GM10847 (cell line): ENCODE data around the gene MICAL3.

ENCODE experiments used
- POLR2A ChIP-seq: IDR thresholded peaks from 2 replicates; pipeline ENCODE4 v1.6.1; 2011; ENCODE audit not compliant: insufficient read length; ENCODE audit errors: extremely low read depth

Gene MICAL3

DNA sequence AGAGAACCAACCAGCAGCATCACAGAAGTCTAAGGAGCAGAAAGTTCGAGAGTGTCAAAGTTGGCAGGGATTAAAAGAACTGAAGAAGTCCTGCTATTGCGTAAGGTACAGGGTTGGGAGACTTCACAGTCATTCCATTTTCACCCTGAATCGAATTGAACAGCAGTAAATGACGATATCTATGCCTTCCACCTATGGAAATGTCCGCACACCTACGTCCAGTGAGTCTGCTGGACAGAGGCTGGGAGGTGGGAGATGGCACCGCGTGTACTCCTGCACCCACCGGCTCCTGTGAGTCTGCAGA, 116.7 kb downstream of the MICAL3 start:
- no peak for TF ChIP-seq POLR2A

DNA sequence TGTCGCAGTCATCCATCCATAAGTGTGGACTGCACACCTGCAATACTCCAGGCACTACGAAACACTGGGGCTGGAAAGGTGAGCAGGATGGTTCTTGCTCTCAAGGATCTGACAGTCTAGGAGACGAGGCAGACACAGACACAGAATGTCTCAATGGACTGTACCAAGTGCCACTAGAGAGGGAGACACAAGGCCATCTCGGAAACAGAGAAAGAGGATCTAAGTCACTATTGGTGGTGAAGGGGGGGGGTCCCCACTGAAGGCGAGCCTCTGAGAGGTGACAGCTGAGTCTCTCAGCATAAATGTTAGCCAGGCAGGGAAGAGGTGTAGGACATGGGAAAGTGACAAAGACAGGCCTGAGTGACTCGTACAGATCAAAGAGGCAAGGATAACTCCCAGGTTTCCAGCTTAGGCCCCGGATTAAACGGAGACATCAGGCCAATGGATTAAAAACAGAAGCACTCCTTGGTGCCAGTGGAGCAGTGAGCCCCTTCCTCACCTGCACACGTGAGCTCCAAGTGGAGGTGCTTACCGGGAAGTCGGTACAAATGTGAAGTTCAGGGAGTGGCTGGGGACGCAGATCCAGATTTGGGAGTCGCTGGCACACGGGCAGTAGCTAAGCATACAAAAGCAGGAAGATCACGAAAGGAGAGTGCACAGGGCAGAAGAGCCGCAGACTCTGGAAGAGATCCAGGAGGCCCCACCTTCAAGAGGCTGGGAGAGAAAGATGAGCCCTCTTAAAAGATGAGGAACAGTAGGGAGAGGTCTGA, 117.2 kb downstream of the MICAL3 start:
- no peak for TF ChIP-seq POLR2A

DNA sequence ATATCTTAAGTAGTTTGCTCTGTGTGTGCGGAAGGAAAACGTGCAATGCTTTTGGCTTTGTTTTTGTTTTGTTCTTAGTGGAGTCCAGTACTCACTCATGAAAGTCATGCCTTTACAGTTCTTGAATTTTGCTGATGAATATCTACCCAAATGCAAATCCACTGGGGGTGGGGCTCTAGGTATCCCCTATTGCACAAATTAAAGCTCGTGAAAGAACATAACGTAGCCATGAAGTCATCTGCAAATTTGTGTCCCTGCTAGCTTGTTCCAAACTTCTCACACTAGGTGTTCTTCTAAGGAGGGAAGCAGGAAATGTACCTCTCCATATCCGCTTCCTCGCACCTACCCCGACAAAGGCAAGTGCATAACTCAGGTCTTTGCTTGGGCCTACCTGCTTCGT, 118.9 kb downstream of the MICAL3 start:
- no peak for TF ChIP-seq POLR2A

DNA sequence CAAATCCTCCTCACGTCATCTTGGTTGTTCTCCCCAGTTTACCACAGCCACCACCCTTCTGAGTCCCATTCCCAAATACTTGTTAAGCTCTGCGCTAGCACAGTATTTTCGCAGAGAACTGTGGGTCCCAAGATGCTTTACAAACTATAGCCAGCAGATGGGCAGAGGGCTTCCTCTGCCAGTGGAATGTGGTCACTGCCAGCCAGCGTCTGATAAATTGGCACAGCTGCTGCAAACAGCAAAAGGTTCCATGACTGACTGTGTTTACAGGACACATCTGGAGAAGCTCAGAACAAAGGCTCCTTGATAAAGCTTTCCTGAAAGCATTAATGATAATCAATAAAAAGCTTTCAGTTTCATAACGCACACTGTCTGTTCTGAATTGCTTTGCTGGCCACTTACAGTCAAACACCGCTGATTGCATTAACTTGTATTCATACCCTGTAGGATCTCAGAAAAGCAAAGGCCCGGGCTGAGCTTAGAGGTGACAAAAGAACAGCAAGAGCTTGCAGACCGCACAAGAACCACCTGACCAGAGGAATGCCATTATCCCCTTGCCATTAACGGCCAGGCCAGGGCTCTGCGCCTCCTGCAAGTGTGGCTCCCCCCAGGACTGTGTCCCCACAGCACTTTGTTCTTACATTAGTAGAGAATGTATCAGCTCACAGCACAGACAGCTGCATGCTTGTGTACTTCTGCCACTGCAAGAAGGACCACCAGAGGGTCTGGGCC, 120.6 kb downstream of the MICAL3 start:
- no peak for TF ChIP-seq POLR2A

DNA sequence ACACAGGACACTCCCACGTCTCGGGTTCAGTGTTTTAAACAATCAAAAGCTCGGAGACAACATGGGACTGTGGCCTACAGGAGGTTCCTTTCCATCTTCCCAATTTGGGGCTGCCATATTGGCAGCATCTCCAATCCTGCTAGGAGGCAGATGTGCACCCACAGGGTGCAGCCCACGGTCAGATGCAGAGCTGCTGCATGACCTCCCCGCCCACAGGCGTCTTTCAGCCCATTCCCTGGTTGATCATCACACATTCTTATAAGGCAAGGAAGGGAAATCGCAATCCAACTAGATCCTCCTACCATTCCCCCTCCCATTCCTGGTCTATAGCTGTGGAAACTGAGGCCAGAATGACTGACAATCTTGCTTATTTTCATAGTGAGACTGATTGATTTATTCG, 121.4 kb downstream of the MICAL3 start:
- no peak for TF ChIP-seq POLR2A

DNA sequence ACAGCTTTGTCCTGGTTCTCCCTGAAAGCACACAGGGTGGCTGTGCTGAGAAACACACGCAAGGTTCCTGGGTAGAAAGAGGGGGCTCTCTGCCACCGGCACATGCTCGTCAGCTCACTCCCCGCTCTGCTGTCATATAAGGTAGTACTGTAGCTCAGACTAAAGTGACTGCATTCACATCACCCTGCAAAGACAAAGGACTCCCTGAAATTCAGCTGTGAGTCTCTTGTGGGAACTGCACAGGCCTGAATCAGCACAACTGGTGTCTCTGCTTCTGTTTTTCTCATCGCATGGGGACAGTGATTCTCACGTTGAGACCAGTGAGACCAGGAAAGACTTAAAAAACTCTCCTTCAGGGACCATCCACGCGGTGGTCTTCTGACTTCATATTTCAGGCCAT, 126.0 kb downstream of the MICAL3 start:
- no peak for TF ChIP-seq POLR2A

DNA sequence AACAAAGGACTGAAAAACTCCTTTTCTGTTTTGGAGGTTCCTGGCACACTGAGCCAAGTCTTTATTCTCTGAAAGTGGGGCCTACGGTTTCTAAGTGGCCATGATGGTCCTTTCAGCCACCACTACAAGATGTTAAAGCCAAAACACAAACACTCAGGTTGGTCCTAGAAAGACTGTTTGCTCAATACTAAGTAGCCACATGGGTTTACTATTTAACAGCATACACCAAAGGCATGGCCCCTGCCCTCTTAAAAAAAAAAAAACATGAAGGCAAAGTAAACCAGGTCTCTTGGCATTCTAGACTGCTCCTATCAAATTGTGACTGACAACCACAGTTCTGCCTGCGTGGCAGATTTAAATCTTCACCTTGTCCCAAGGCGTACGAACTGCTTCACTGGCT, 126.5 kb downstream of the MICAL3 start:
- TF ChIP-seq POLR2A: no peak

DNA sequence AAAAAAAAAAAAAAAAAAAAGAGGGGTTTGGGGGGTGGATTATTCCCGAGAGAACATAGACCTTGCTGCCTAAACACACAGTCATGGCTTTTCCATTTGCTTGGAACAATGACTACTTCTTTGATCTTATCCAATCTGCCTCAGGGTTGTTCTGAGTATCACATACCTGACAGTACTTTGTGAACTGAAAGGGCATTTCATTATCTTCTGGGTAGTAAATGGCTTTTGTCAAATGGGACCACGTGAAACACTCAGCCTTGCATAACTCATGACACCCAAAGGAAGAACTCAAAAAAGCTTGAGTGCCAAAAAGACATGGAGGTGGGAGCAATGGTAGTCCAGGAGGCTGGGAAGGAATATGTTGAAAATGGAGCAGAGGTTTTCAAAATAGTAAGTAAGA, 126.9 kb downstream of the MICAL3 start:
- no peak for TF ChIP-seq POLR2A

DNA sequence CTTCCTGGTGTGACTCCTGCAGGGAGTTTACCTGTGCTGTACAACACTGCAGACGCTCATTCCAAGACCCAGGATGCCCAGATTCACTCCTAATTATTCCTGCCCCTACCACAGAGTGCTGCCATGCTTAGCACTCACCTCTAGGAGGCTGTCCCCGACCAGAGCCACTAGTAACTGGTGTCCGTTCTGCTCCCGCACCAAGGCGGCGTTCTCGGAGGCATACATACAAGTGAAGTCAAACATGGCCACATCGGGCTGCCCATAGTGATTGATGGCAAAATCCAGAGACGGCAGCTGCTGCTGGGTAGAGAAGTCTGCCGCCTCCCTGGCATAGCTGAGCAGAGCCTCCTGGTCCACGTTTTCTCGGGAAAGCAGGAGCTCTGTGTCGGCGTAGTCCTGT, 127.8 kb downstream of the MICAL3 start:
- no peak for TF ChIP-seq POLR2A

DNA sequence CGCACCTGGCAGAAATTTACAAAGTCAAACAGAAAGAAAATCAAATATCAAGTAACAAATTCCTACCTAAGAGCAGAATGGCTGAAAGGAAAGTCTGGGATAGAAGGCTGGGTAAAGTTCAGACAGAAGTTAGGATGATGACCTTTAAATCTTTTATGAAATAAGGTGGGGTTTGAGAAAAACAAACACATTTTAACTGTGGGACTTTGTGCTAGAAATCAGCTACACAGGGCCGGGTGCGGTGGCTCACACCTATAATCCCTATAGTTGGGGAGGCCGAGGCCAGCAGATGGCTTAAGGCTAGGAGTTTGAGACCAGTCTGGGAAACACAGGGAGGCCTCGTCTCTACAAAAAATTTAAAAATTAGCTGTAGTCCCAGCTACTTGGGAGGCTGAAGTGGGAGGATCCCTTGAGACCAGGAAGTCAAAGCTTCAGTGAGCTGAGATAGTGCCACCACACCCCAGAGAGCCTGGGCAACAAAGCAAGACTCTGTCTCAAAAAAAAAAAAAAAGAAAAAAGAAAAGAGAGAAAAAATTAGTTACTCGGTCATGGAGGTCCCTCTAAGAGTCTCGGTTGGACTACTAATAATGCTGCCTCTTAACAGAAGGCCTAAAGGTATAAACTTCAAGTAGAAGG, 130.3 kb downstream of the MICAL3 start:
- no peak for TF ChIP-seq POLR2A

DNA sequence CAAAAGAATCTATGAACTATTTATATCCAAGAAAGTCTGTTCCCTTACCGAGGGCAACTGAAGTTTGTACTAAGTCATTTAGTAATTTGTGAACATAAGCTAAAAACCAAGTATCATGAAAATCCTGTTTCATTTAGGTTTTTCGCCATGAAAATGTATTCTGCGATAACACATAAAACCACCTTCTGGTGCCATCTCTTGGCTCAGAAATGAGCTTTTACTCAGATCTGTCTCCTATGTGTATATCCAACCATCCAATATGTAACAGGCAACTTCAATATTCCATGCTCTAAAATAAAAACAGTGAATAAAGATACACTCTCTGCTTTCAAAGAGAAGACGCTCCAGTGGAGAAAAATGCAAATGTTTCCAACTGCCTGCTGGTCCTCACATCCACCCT, 132.0 kb downstream of the MICAL3 start:
- TF ChIP-seq POLR2A: no peak

DNA sequence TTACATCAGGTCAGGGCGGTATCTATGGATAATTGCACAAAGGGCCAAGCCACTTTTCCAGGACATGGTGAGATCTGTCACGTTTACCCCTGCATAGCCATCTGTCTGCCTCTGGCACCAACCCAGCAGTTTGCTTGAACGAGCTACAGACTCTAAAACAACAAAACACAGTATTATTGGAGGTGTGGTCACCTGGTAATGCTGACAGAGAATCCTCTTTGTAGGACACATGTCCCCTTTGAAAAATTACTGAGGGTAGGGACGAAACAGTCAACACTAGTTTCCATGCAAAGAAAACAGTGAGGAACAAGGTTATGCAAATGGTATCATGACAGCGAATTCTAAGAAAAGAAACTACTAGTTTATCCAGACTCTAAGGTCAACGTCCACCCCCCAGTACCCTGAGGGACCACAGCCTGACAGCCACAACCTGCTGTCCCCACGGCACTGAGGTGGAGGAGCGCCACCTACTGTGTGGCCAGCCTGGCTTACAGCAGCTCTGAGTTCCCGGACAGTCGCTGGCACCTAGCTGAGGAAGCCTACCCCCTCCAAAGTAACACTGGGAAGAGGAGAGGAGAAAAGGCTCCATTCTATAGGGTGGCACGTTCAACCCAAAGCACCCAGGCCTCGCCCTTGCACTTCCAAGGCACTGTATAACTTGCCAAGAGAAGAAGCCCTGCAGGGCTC, 132.7 kb downstream of the MICAL3 start:
- no peak for TF ChIP-seq POLR2A

DNA sequence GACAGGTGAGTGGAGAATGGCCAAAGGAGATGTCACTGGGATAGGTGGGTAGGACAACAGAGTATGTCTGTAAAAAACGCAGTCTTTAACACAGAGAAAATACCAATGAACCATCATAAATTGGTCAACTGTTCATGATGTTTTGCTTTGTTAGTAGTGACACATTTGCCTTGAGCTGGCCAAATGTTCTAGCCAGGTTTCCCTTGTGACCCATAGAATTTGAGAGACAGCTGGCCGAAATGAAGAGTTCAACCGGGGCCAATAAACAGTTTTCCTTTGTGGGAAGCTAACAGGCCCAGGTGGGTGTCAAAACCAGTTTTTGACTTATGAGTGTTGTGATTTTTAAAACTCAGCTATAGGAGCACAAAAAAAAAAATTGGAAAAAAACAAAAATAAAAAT, 133.5 kb downstream of the MICAL3 start:
- no peak for TF ChIP-seq POLR2A

DNA sequence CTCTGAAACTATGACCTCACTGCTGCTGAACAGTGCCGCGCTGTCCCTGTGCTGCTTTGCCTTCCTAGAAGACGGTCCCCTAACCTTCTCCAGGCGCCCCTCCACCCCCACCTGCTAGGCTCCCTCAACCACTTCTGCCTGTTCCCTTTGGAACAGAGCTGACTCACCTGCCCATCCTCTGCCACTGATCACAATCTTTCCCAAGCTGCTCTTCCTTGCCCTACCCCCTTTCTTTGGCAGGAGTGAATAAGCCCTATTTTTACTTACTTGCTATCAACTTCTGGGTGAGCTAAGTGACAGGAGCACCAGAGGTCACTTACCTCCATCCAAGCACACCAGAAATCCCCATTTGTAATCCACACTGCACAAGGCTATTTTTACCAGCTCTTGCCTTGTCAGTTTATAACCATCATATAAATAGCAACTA, 134.1 kb downstream of the MICAL3 start:
- no peak for TF ChIP-seq POLR2A

DNA sequence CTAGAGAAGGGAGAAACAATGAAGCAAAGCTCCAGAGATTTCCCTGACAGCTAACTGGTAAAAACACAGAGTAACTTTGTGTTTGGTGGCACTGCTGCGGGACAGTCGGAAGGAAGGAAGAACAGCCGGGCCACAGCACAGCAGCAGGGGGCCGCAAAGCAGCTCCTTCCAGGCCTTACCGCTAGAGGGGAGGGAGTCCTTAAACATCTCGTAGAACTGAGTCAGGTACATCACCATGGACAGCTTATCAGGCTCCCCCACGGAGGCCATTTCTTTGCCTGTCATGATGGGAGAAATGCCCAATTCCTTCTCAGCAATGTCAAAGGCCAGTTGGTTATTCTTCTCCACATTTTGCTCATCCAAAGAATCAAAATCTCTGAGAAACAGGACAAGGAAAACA, 135.5 kb downstream of the MICAL3 start:
- no peak for TF ChIP-seq POLR2A

DNA sequence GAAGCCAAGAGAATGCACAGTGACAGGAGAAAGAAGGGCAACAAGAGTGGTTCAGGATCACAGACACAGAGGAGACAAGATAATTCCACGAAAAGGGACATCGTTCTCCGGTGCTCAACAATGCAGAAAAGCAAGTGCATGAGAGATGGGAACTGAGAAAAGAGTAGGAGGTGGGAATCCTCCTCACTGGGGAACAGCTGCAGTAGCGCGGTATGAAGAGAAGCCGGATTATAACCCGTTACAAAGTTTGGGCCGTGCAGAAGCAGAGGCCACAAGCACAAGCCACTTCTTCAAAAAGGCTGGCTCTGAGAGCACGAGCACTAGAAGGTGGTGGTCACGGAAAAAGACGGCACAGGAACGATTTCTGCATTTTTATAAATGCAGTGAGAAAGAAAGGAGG, 135.9 kb downstream of the MICAL3 start:
- TF ChIP-seq POLR2A: no peak
